H1 (cell line): ENCODE measurements around the gene KCNMA1. TPM values are rescaled to one million over a fixed set of nuclear protein-coding genes. Genes with fewer than 3 reads are reported as not detected.

Experiments used
- JUN ChIP-seq: IDR thresholded peaks from 2 replicates; pipeline ENCODE4 v1.6.1; 2011; ENCODE audit warnings: low read depth, mild to moderate bottlenecking, improper control_type of control experiment, low read length
- polyA plus RNA-seq, 7 experiments: library from polyadenylated mRNA; depleted of rRNA in 3 of 7; stranded (reverse) in 5 of 7; unstranded in 2 of 7; fragments of >200 nt in 5 of 7; fragments of 200-250 nt in 2 of 7; gene quantifications; 1 replicate in 5 of 7; 2 replicates in 1 of 7; 4 replicates in 1 of 7; pipeline versions ENCODE4 v1.2.1 to v1.2.3, GENCODE V29; 2011 to 2013; ENCODE audit warnings: missing spikeins in 2 of 7, mixed read lengths in 2 of 7
- total RNA-seq: library from RNA; stranded (reverse); fragmentation: NEBNext Ultra II Directional; extraction: Animal tissue kit (Norgen Biotek cat#: 25700); gene quantifications from 2 replicates; pipeline ENCODE4 v1.2.1, GENCODE V29; 2021

Gene KCNMA1
- total and polyA plus RNA-seq, 2 of the 8 experiments (the other 6 are each of a cell fraction or from before 2014, with no cell fraction given): 10.2 to 11.1 TPM

GRCh38 chr10:77006836-77007511 lies 630.6 kb downstream of the KCNMA1 start (continued):
- no peak for TF ChIP-seq JUN
